Caki2 (cell line): Measurements from ENCODE around the gene ATP1B2. TPM values are rescaled to one million over a fixed set of nuclear protein-coding genes. Genes with fewer than 3 reads are reported as not detected.
"Not testable (repeated sequence)": the region's sequence is repeated elsewhere in the genome, so short reads cannot be mapped to it uniquely, and the experiment has no call there.

Experiments
- DNase-seq: peaks from one replicate; pipeline ENCODE4 v3.0.0-alpha.2; 2015; ENCODE audit warnings: low read depth
- in situ Hi-C: cut with HindIII; loops from 2 replicates; pipeline ENCODE4 v1.10.0; 2016; ENCODE audit warnings: low sequenced_read_pairs, low pct_unique_long_range_greater_than_20kb, mixed read lengths
- total RNA-seq: library from RNA; depleted of rRNA; stranded (reverse); fragments of >200 nt; shearing (Covaris generic); gene quantifications from 2 replicates; pipeline ENCODE4 v1.2.3, GENCODE V29; 2014; ENCODE audit warnings: low replicate concordance

The ATP1B2 gene
- total RNA-seq, 1 experiment from 2014 or later, result not detected

DNA sequence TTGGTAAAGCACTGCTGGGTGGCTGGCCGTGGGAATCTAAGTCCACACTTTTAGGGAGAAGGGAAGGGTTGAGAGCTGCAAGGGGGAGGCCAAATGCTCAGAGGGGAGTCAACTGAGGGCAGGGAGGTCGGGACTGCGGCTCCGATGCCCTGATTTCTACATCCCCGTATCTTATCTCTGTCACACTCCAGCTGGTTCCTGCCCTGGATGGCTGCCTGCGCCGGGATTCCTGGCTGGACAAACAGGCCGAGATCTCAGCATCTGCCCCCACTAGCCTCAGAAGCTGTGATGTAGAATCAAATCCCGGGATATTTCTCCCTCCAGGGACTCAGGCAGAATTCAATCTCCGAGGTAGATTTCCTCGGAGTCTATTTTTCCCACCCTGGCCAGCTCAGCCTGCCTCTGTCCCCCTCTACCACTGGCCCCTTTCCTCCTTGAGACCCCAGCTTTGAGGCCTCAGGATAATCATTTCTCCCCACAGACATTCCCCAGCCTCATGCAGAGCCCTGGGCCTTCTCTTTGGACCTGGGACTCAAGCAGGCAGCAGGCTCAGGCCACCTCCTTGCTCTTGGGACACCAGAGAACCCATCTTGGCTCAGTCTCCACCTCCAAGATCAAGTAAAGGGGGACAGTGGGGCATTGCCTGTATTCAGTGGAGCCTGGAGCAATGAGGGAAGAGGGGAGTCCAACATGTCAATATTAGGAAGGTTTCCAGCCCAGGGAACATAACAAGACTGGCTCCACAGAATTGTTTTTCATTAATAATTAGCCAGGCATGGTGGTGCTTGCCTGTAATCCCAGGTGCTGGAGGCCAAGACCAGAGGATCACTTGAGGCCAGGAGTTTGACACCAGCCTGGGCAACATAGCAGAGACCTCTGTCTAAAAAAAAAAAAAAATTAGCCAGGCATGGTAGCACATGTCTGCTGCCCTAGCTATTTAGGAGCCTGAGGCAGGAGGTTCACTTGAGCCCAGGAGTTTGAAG lies 19.0 kb upstream of the ATP1B2 start:
- in situ Hi-C loops, result no loop called here
- no peak for DNase-seq

- DNase-seq, result no peak
- in situ Hi-C loops, result no loop called here
These were observed 18.2 kb upstream of the ATP1B2 start for GRCh38 chr17:7632492-7632894.

DNA sequence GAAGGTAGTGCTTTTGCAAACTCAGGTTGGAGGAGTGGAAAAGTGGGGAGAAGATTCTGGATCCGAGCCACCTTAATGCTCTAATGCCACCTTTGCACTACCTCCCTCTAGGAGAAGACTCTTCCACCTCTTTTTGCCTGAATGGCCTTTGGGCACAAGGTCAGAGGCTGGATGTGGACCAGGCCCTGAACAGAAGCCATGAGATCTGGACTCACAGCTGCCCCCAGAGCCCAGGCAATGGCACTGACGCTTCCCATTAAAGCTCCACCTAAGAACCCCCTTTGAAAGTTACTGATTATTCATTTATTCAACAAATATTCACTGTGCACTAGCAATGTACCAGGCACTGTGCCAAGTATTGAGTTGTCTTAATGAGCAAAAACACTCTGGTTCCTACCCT lies 17.6 kb upstream of the ATP1B2 start:
- DNase-seq, result no peak
- in situ Hi-C loops, result no loop called here

GRCh38 chr17:7634384-7634783 lies 16.3 kb upstream of the ATP1B2 start:
- DNase-seq, result no peak
- in situ Hi-C loops, result no loop called here

GRCh38 chr17:7636163-7636562 lies 14.6 kb upstream of the ATP1B2 start:
- in situ Hi-C loops, result no loop called here
- no peak for DNase-seq

DNA sequence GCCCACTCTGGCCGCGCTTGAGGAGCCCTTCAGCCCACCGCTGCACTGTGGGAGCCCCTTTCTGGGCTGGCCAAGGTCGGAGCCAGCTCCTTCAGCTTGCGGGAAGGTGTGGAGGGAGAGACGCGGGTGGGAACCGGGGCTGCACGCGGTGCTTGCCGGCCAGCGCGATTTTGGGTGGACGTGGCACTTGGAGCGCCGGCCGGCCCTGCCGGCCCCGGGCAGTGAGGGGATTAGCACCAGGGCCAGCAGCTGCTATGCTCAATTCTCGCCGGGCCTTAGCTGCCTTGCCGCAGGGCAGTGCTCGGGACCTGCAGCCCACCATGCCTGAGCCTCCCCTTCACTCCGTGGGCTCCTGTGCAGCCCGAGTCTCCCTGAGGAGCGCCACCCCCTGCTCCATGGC lies 9.9 kb upstream of the ATP1B2 start:
- in situ Hi-C loops, result no loop called here
- DNase-seq, result no peak

GRCh38 chr17:7641635-7642034 lies 9.1 kb upstream of the ATP1B2 start:
- in situ Hi-C loops, DNase-seq: not testable (repeated sequence)

- no peak for DNase-seq
- in situ Hi-C loops, result no loop called here
These were observed 6.0 kb upstream of the ATP1B2 start for GRCh38 chr17:7644775-7645174.

GRCh38 chr17:7646457-7646856 lies 4.3 kb upstream of the ATP1B2 start:
- no peak for DNase-seq
- in situ Hi-C loops, result no loop called here

- DNase-seq, result no peak
- in situ Hi-C loops, result no loop called here
These were observed 3.7 kb upstream of the ATP1B2 start for GRCh38 chr17:7647018-7647417.

GRCh38 chr17:7651097-7651664 lies 455 bp downstream of the ATP1B2 start:
- in situ Hi-C loops, result no loop called here
- DNase-seq, result no peak

DNA sequence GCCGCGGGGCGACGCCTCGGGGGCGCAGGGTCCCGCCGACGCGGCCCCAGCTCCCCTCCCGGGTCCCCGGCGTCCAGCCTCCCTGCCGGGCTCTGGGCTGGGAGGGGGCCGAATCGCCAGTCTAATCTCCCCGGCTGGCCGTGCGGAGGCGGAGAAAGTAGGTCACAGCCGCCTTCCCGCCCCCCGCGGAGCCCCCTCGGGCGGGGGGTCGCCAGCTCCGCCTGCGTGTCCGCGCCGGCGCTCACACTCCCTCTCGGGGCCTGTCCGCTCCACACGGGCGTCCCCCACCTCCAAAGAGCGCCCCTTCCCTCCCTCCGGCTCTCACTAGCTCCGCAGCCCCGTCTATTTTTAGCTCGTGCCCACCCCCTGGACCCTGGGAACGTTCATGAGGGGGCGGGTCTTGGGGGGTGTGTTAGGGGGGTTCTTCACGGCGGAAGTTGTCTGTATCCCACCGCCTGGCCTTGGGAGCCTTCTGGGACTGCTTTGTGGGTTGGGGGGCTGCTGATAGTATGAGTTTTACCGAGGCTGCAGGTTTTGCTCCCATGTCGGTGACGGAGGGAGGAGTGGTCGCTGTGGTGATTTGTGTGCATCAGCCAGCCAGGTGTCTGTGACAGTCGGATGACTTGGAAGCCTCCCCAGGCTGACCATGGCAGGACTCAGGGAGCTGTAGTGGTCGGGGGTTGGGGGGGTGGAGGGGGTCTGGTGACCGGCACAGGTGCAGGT lies 1.1 kb downstream of the ATP1B2 start:
- no peak for DNase-seq
- in situ Hi-C loops, result no loop called here

DNA sequence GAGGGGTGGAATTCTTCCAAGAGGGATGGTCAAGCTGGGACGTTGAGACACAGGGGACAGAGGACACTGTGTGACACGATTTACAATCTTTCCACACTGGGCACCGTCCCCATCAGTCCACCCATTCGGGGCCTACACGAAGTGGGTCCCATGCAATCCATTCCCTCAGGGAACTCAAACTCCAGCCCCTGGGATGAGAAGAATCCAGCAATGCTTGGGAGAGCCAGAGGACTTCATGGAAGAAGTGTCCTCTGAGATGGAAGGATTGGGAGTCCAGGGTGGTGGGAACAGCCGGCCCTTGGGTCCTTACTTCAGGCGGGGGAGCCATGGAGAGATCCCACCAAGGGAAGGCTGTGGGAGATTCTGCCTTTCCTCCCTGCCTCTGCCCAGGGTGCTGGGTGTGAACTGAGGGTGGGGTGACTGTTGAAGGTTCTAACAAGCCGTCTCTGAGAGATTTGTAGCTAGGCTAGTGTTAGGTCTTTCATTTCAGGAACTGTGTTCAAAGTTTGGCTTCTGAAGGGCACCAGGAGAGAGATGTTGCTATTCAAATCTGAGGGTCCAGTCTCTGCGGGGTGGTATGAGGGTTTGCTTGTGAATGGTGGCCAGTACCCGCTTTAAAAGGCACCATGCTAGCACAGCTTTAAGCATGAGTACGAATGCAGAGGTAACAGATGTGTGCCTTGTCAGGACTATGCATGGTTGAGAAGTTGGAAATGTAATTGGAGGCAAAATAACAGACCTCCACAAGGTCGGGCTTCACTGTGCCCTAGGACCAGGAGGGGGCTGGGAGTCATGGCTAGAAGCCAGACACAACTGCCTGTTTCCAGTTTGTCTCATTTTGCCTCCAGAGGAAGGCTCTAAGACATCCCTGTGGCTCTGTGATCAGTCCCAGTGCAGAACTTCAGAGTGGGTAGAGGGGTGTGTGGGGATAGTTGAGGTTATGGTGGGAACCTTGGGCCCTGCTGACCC lies 1.9 kb downstream of the ATP1B2 start:
- DNase-seq, result no peak
- in situ Hi-C loops, result no loop called here

- in situ Hi-C loops, result no loop called here
These were observed 4.3 kb downstream of the ATP1B2 start for GRCh38 chr17:7654832-7655540.

DNA sequence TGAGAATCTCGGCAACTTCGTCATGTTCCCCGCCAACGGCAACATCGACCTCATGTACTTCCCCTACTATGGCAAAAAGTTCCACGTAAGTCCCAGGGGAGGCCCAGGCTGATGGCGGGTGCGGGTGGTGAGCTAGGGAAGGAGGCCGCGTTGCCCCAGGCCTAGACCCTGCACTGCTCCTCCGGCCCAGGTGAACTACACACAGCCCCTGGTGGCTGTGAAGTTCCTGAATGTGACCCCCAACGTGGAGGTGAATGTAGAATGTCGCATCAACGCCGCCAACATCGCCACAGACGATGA lies 4.8 kb downstream of the ATP1B2 start:
- in situ Hi-C loops, result no loop called here
- DNase-seq, result no peak

More at GRCh38 chr17:7654832-7655540, 4.3 kb downstream of the ATP1B2 start:
- no peak for DNase-seq

GRCh38 chr17:7656958-7657609 lies 6.4 kb downstream of the ATP1B2 start:
- no peak for DNase-seq
- in situ Hi-C loops, result no loop called here
